Measurements from ENCODE around the gene SYT17. TPM values are rescaled to one million over a fixed set of nuclear protein-coding genes. Genes with fewer than 3 reads are reported as not detected.
"Not testable (repeated sequence)": the region's sequence is repeated elsewhere in the genome, so short reads cannot be mapped to it uniquely, and the experiment has no call there.

SYT17 gene
- total and polyA plus RNA-seq, 8 donors = 2.0 to 11.4 (median 2.7) TPM

DNA sequence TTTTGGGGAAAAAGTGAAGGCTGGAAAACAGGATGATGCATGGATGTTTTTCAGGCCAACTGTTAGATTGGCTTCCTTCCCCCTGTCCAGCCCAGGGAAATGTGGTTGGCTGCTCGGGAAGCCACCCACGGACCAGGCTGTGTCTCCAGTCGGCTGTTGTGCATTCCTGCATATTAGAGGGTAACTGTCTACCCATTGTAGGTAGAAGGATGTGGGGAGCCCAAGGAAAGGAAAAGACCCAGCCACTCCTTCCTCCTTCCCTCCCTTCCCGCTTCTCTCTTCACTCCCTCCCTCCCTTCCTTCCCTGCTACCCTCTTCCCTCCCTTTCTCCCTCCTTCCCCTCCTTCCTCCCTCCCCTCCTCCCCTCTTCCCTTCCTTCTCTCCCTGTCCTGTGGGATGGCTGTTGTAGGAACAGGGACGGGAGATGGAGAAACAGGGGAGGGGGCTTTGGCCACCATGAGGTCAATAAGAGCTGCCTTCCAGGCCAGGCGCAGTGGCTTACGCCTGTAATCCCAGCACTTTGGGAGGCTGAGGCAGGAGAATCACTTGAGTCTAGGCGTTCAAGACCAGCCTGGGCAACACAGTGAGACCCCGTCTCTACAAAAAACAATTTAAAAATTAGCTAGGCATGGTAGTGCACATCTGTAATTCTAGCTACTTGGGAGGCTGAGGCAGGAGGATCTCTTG is 16.9 kb downstream of the SYT17 start:
- Histone ChIP-seq H3K27ac (peak overlapping the region in 2 of 4 donors; percentile 41 to 63), H3K36me3 (no peaks in the 10 kb centered on the region), H3K4me1 (peaks cover 0 to 3% (median 0%) of the 10 kb centered on the region in 3 donors), H3K27me3 (no peaks in the 10 kb centered on the region), H3K4me3 (no peak overlapping the region), H3K9me3 (no peaks in the 10 kb centered on the region)
- whole genome bisulfite sequencing, 2 donors = 62 to 69% methylated on average over 9 of the region's 9 CpGs
- TF ChIP-seq, protein P1, sequence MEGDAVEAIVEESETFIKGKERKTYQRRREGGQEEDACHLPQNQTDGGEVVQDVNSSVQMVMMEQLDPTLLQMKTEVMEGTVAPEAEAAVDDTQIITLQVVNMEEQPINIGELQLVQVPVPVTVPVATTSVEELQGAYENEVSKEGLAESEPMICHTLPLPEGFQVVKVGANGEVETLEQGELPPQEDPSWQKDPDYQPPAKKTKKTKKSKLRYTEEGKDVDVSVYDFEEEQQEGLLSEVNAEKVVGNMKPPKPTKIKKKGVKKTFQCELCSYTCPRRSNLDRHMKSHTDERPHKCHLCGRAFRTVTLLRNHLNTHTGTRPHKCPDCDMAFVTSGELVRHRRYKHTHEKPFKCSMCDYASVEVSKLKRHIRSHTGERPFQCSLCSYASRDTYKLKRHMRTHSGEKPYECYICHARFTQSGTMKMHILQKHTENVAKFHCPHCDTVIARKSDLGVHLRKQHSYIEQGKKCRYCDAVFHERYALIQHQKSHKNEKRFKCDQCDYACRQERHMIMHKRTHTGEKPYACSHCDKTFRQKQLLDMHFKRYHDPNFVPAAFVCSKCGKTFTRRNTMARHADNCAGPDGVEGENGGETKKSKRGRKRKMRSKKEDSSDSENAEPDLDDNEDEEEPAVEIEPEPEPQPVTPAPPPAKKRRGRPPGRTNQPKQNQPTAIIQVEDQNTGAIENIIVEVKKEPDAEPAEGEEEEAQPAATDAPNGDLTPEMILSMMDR (IDR thresholded peaks at IDR 0.05) = no peak
- ATAC-seq = peak; percentile 33 to 70 (median 44)
- no peak for FAIRE-seq
- peak in 1 of 6 donors; percentile 34 for DNase-seq
- intact Hi-C loops (cut with DNase I) = loop anchor here in 1 of 3 donors (5.0 kb wide), 1 partner anchor 98 kb away; no protein-coding TSS in a partner anchor

DNA sequence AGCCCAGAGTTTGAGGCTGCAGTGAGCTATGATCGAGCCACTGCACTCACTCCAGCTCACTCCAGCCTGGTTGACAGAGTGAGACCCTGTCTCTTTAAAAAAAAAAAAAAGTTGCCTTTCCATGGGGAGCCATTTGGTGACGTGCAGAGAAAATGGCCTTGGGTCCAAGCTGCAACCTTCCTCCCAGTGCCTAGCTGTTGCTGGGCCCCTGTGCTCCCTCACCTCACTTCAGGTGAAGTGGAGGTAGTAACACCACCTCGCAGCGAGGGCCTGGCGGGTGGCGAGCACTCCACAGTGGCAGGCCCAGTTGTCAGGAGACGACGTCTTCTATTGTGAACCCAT is 17.4 kb downstream of the SYT17 start:
- H3K4me1 ChIP-seq = peaks cover 0 to 3% (median 0%) of the 10 kb centered on the region in 3 donors
- no peaks in the 10 kb centered on the region for H3K27me3 ChIP-seq
- DNase-seq (no peak), ATAC-seq (no peak), FAIRE-seq (no peak)
- no peaks in the 10 kb centered on the region for H3K9me3 ChIP-seq
- H3K27ac ChIP-seq = no peak overlapping the region
- H3K36me3 ChIP-seq = no peaks in the 10 kb centered on the region
- intact Hi-C loops (cut with DNase I) = no loop called here
- TF ChIP-seq, protein P1 (IDR thresholded peaks at IDR 0.05) = no peak
- H3K4me3 ChIP-seq = no peak overlapping the region
- 86 to 90% methylated on average over 8 of the region's 8 CpGs for WGBS, 2 donors

DNA sequence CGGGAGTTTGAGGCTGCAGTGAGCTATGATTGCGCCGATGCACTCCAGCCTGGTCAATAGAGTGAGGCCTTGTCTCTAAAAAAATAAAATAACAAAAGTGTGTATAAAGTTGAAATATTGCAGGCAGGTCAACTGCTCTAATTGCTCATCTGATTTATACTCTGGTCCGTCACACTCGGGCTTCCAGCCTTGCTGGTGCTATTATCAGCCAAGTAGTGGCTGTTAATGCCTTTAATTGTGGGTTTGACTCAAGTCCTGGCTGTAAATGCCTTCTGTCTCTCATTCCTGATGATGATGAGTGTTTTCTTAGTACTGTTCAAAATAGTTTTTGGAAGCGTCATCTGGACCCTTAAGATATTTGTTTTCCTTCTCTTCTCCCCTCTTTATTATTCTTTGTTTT is 18.4 kb downstream of the SYT17 start:
- Histone ChIP-seq H3K27me3 (no peaks in the 10 kb centered on the region), H3K9me3 (no peaks in the 10 kb centered on the region), H3K36me3 (no peaks in the 10 kb centered on the region), H3K4me3 (no peak overlapping the region), H3K27ac (no peak overlapping the region), H3K4me1 (peaks cover 0 to 3% (median 0%) of the 10 kb centered on the region in 3 donors)
- no peak for ATAC-seq
- FAIRE-seq = no peak
- WGBS, 2 donors = 90 to 93% methylated on average over 6 of the region's 6 CpGs
- TF ChIP-seq, protein P1 (IDR thresholded peaks at IDR 0.05) = no peak
- no peak for DNase-seq
- intact Hi-C loops (cut with DNase I) = no loop called here

DNA sequence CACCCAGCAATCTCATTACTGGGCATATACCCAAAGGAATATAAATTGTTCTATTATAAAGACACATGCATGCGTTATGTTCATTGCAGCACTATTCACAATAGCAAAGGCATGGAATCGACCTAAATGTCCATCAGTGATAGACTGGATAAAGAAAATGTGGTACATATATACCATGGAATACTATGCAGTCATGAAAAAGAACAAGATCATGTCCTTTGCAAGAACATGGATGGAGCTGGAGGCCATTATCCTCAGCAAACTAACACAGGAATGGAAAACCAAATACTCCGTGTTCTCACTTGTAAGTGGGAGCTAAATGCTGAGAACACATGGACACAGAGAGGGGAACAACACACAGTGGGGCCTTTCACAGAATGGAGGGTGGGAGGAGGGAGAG is 19.9 kb downstream of the SYT17 start:
- H3K27ac ChIP-seq; H3K9me3 ChIP-seq; intact Hi-C loops (cut with DNase I); H3K36me3 ChIP-seq; H3K4me3 ChIP-seq; DNase-seq; H3K27me3 ChIP-seq; H3K4me1 ChIP-seq; ATAC-seq; FAIRE-seq: not testable (repeated sequence)
- WGBS, 2 donors = 65 to 74% methylated on average over 3 of the region's 3 CpGs

DNA sequence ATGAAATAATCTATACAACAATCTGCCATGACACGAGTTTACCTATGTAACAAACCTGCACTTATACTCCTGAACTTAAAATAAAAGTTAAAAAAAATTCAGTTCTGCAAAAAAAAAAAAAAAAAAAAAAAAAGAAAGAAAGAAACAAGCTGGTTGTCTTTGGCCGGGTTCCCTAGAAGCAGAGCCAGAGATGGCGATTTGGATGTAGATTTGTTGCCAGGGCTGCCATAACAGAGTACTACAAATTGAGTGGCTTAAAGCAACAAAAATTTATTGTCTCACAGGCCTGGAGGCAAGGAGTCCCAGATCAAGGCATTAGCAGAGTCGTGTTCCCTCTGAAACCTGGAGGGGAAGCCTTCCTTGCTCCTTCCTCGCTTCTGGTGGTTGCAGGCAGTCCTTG is 20.4 kb downstream of the SYT17 start:
- intact Hi-C loops (cut with DNase I) = no loop called here
- no peaks in the 10 kb centered on the region for H3K27me3 ChIP-seq
- 44 to 68% methylated on average over 5 of the region's 5 CpGs for WGBS, 2 donors
- H3K27ac ChIP-seq = no peak overlapping the region
- no peaks in the 10 kb centered on the region for H3K36me3 ChIP-seq
- no peak for ATAC-seq
- H3K4me3 ChIP-seq = no peak overlapping the region
- DNase-seq = no peak
- no peak for FAIRE-seq
- TF ChIP-seq, protein P1 (IDR thresholded peaks at IDR 0.05) = no peak
- H3K4me1 ChIP-seq = peaks cover 0 to 3% (median 0%) of the 10 kb centered on the region in 3 donors
- no peaks in the 10 kb centered on the region for H3K9me3 ChIP-seq

All from pancreas (tissue), 10 donors.